ACC112 (cell line): ENCODE results near the gene FAM89A.
"Not testable (repeated sequence)": the region's sequence is repeated elsewhere in the genome, so short reads cannot be mapped to it uniquely, and the experiment has no call there.

Experiments used
- H2AFZ ChIP-seq: fragments of 200-600 bp; sonication (generic); one replicate; pipeline ENCODE4 v1.6.0; 2017; ENCODE audit warnings: antibody characterized with exemption, low read length; ENCODE audit not compliant: unreplicated experiment
- H3K27ac ChIP-seq: fragments of 200-600 bp; sonication (generic); 2 replicates; pipeline ENCODE4 v1.5.1; 2014; ENCODE audit warnings: low read depth, mild to moderate bottlenecking, antibody characterized with exemption, low read length, moderate library complexity
- H3K27me3 ChIP-seq: fragments of 200-600 bp; sonication (generic); 2 replicates; pipeline ENCODE4 v1.6.1; 2014; ENCODE audit warnings: mild to moderate bottlenecking, antibody characterized with exemption, low read length, moderate library complexity, mixed read lengths; ENCODE audit not compliant: insufficient read depth
- H3K36me3 ChIP-seq: fragments of 200-600 bp; sonication (generic); 2 replicates; pipeline ENCODE4 v1.6.1; 2016; ENCODE audit warnings: mild to moderate bottlenecking, antibody characterized with exemption, low read length, moderate library complexity, mixed read lengths; ENCODE audit not compliant: insufficient read depth
- H3K4me1 ChIP-seq: fragments of 200-600 bp; sonication (generic); one replicate; pipeline ENCODE4 v1.6.1; 2016; ENCODE audit warnings: low read length, mixed read lengths; ENCODE audit not compliant: insufficient read depth, unreplicated experiment, control insufficient read depth
- H3K4me3 ChIP-seq: fragments of 200-600 bp; sonication (generic); 2 replicates; pipeline ENCODE4 v1.5.1; 2014; ENCODE audit warnings: mild to moderate bottlenecking, low read depth, low read length
- H3K79me2 ChIP-seq: fragments of 200-600 bp; sonication (generic); one replicate; pipeline ENCODE4 v1.6.0; 2016; ENCODE audit warnings: low read length; ENCODE audit not compliant: control insufficient read depth, unreplicated experiment, insufficient read depth

Gene FAM89A

GRCh38 chr1:231055271-231055670 lies 15.2 kb upstream of the FAM89A start:
- no peaks in the 10 kb centered on the region; the same call in 1 of the 2 replicates for H3K27me3 ChIP-seq
- peaks cover 4% of the 10 kb centered on the region for H3K4me1 ChIP-seq
- no peak overlapping the region for H3K27ac ChIP-seq
- no peaks in the 10 kb centered on the region for H3K79me2 ChIP-seq
- no peaks in the 10 kb centered on the region for H3K36me3 ChIP-seq
- no peak overlapping the region for H3K4me3 ChIP-seq
- H2AFZ ChIP-seq, result no peak overlapping the region

GRCh38 chr1:231053493-231054162 lies 13.6 kb upstream of the FAM89A start:
- Histone ChIP-seq H3K4me1 (no peaks in the 10 kb centered on the region), H3K4me3 (peak overlapping the region; percentile 44), H3K36me3 (no peaks in the 10 kb centered on the region), H3K27ac (no peak overlapping the region), H3K27me3 (peaks cover 8% of the 10 kb centered on the region), H2AFZ (peak overlapping the region; percentile 65), H3K79me2 (no peaks in the 10 kb centered on the region)

- Histone ChIP-seq H2AFZ (no peak overlapping the region), H3K4me1 (no peaks in the 10 kb centered on the region), H3K27ac (no peak overlapping the region)
Observed at GRCh38 chr1:231052777-231053176, 12.7 kb upstream of the FAM89A start.

GRCh38 chr1:231050932-231051331 lies 10.9 kb upstream of the FAM89A start:
- not testable (repeated sequence) for H3K4me1 ChIP-seq, H3K36me3 ChIP-seq, H3K79me2 ChIP-seq, H3K4me3 ChIP-seq, H2AFZ ChIP-seq, H3K27ac ChIP-seq
- peaks cover 29% of the 10 kb centered on the region for H3K27me3 ChIP-seq

More at GRCh38 chr1:231052777-231053176, 12.7 kb upstream of the FAM89A start:
- peaks cover 12% of the 10 kb centered on the region for H3K27me3 ChIP-seq
- no peaks in the 10 kb centered on the region for H3K36me3 ChIP-seq
- H3K4me3 ChIP-seq, result no peak overlapping the region
- no peaks in the 10 kb centered on the region for H3K79me2 ChIP-seq

- no peaks in the 10 kb centered on the region for H3K36me3 ChIP-seq
- peaks cover 34% of the 10 kb centered on the region for H3K27me3 ChIP-seq
- no peak overlapping the region for H3K27ac ChIP-seq
- H3K79me2 ChIP-seq, result no peaks in the 10 kb centered on the region
- H3K4me1 ChIP-seq, result no peaks in the 10 kb centered on the region
- H3K4me3 ChIP-seq, result no peak overlapping the region
- no peak overlapping the region for H2AFZ ChIP-seq
Observed at GRCh38 chr1:231050395-231050794, 10.3 kb upstream of the FAM89A start.

GRCh38 chr1:231049121-231049979 lies 9.3 kb upstream of the FAM89A start:
- Histone ChIP-seq H3K4me3 (no peak overlapping the region), H3K4me1 (no peaks in the 10 kb centered on the region), H2AFZ (no peak overlapping the region), H3K79me2 (no peaks in the 10 kb centered on the region), H3K27me3 (peaks cover 44% of the 10 kb centered on the region), H3K36me3 (no peaks in the 10 kb centered on the region), H3K27ac (no peak overlapping the region)

GRCh38 chr1:231048419-231048818 lies 8.4 kb upstream of the FAM89A start:
- H3K4me3 ChIP-seq, H3K79me2 ChIP-seq, H2AFZ ChIP-seq, H3K36me3 ChIP-seq, H3K4me1 ChIP-seq, H3K27ac ChIP-seq: not testable (repeated sequence)
- peaks cover 52% of the 10 kb centered on the region for H3K27me3 ChIP-seq

- H2AFZ ChIP-seq, H3K36me3 ChIP-seq, H3K79me2 ChIP-seq, H3K4me1 ChIP-seq, H3K27ac ChIP-seq, H3K4me3 ChIP-seq: not testable (repeated sequence)
- H3K27me3 ChIP-seq, result peaks cover 59% of the 10 kb centered on the region
Observed at GRCh38 chr1:231047529-231047928, 7.5 kb upstream of the FAM89A start.

GRCh38 chr1:231046730-231047395 lies 6.8 kb upstream of the FAM89A start:
- Histone ChIP-seq H3K27me3 (peaks cover 59% of the 10 kb centered on the region), H3K36me3 (no peaks in the 10 kb centered on the region), H3K4me3 (no peak overlapping the region), H2AFZ (no peak overlapping the region), H3K4me1 (no peaks in the 10 kb centered on the region), H3K27ac (no peak overlapping the region), H3K79me2 (no peaks in the 10 kb centered on the region)

- H2AFZ ChIP-seq, H3K4me1 ChIP-seq, H3K36me3 ChIP-seq, H3K27ac ChIP-seq, H3K79me2 ChIP-seq, H3K4me3 ChIP-seq: not testable (repeated sequence)
- peaks cover 67% of the 10 kb centered on the region for H3K27me3 ChIP-seq
Observed at GRCh38 chr1:231045921-231046729, 6.1 kb upstream of the FAM89A start.
